ENCODE data around the gene CLCA4. TPM values are rescaled to one million over a fixed set of nuclear protein-coding genes. Genes with fewer than 3 reads are reported as not detected.

CLCA4 gene, protein sequence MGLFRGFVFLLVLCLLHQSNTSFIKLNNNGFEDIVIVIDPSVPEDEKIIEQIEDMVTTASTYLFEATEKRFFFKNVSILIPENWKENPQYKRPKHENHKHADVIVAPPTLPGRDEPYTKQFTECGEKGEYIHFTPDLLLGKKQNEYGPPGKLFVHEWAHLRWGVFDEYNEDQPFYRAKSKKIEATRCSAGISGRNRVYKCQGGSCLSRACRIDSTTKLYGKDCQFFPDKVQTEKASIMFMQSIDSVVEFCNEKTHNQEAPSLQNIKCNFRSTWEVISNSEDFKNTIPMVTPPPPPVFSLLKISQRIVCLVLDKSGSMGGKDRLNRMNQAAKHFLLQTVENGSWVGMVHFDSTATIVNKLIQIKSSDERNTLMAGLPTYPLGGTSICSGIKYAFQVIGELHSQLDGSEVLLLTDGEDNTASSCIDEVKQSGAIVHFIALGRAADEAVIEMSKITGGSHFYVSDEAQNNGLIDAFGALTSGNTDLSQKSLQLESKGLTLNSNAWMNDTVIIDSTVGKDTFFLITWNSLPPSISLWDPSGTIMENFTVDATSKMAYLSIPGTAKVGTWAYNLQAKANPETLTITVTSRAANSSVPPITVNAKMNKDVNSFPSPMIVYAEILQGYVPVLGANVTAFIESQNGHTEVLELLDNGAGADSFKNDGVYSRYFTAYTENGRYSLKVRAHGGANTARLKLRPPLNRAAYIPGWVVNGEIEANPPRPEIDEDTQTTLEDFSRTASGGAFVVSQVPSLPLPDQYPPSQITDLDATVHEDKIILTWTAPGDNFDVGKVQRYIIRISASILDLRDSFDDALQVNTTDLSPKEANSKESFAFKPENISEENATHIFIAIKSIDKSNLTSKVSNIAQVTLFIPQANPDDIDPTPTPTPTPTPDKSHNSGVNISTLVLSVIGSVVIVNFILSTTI
- total RNA-seq: not detected in 2 replicates

DNA sequence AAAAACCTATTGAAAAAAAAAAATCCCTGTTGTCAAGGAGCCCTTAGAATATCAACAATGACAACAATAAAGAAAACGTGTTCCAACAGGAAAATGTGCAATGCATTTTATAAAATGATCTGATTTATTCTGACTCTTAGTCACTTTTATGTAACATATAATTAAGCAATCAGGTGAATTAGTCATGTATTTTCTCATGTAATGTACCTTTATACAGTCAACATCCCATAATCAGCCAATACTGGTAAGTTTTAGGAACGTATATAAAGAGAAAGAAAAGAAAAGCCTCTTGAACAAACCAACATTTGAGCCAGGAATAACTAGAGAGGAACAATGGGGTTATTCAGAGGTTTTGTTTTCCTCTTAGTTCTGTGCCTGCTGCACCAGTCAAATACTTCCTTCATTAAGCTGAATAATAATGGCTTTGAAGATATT is at the start of gene CLCA4:
CLCA4 (plus strand) TSS at position 292 of the 435 bp plus-strand sequence; CDS start at position 334, 42 bp downstream.

Other genes starting within 250 kb of the CLCA4 start
- gene ODF2L, start 150.8 kb upstream of the CLCA4 start, total RNA-seq: 7.0 and 7.7 TPM in 2 replicates
- not detected in 2 replicates for gene CLCA2, start 122.9 kb upstream of the CLCA4 start, total RNA-seq
- not detected in 2 replicates for gene CLCA1, start 78.2 kb upstream of the CLCA4 start, total RNA-seq
- 20.4 and 21.2 TPM in 2 replicates for gene SH3GLB1, start 157.5 kb downstream of the CLCA4 start, total RNA-seq

Measured in mesangial cell (primary cell).